Skeletal muscle satellite cell (primary cell): ENCODE measurements around the gene CRACDL.
A peak's percentile ranks its signal among the peaks of the same experiment; 100 is the strongest.

Experiments used
- H3K27me3 ChIP-seq: 2 replicates; pipeline ENCODE4 v1.7.0; 2013; ENCODE audit warnings: low read length; ENCODE audit not compliant: control insufficient read depth, insufficient read depth
- H3K36me3 ChIP-seq: 2 replicates; pipeline ENCODE4 v1.7.0; 2013; ENCODE audit warnings: mild to moderate bottlenecking, control low read depth, low read length; ENCODE audit not compliant: insufficient read depth
- H3K4me1 ChIP-seq: 2 replicates; pipeline ENCODE4 v1.7.0; 2013; ENCODE audit warnings: low read length; ENCODE audit not compliant: control insufficient read depth, insufficient read depth
- H3K4me2 ChIP-seq: 2 replicates; pipeline ENCODE4 v1.7.0; 2013; ENCODE audit warnings: mild to moderate bottlenecking, low read length
- H3K4me3 ChIP-seq: 2 replicates; pipeline ENCODE4 v1.7.0; 2013; ENCODE audit warnings: low read length
- H3K9ac ChIP-seq: 2 replicates; pipeline ENCODE4 v1.7.0; 2013; ENCODE audit warnings: mild to moderate bottlenecking, low read depth, low read length, moderate library complexity
- H3K9me3 ChIP-seq: replicated peaks from 2 replicates; pipeline ENCODE4 v1.7.0; 2013; ENCODE audit warnings: mild to moderate bottlenecking, control low read depth, low read length

The CRACDL gene

GRCh38 chr2:98809878-98810587 lies 126.0 kb downstream of the CRACDL start:
- Histone ChIP-seq H3K9me3 (no peaks in the 10 kb centered on the region), H3K4me3 (no peak overlapping the region), H3K4me2 (no peak overlapping the region), H3K9ac (no peak overlapping the region), H3K4me1 (peaks cover 20% of the 10 kb centered on the region), H3K27me3 (peaks cover 10% of the 10 kb centered on the region), H3K36me3 (no peaks in the 10 kb centered on the region)

GRCh38 chr2:98809116-98809515 lies 126.9 kb downstream of the CRACDL start:
- H3K9me3 ChIP-seq = no peaks in the 10 kb centered on the region
- no peaks in the 10 kb centered on the region for H3K36me3 ChIP-seq
- peaks cover 14% of the 10 kb centered on the region for H3K27me3 ChIP-seq
- H3K4me1 ChIP-seq = peaks cover 20% of the 10 kb centered on the region
- H3K4me2 ChIP-seq = no peak overlapping the region
- H3K9ac ChIP-seq = no peak overlapping the region
- no peak overlapping the region for H3K4me3 ChIP-seq

GRCh38 chr2:98808546-98808945 lies 127.5 kb downstream of the CRACDL start:
- Histone ChIP-seq H3K4me1 (peaks cover 20% of the 10 kb centered on the region), H3K4me2 (no peak overlapping the region), H3K9ac (no peak overlapping the region), H3K27me3 (peaks cover 17% of the 10 kb centered on the region), H3K9me3 (no peaks in the 10 kb centered on the region), H3K4me3 (no peak overlapping the region), H3K36me3 (no peaks in the 10 kb centered on the region)

- Histone ChIP-seq H3K36me3 (no peaks in the 10 kb centered on the region), H3K4me3 (no peak overlapping the region)
These were observed 128.1 kb downstream of the CRACDL start for GRCh38 chr2:98807929-98808328.

GRCh38 chr2:98807221-98807620 lies 128.8 kb downstream of the CRACDL start:
- Histone ChIP-seq H3K9me3 (no peaks in the 10 kb centered on the region), H3K4me2 (no peak overlapping the region), H3K9ac (no peak overlapping the region), H3K36me3 (no peaks in the 10 kb centered on the region), H3K27me3 (peaks cover 17% of the 10 kb centered on the region), H3K4me3 (no peak overlapping the region), H3K4me1 (peaks cover 20% of the 10 kb centered on the region)

More at GRCh38 chr2:98807929-98808328, 128.1 kb downstream of the CRACDL start:
- Histone ChIP-seq H3K27me3 (peaks cover 17% of the 10 kb centered on the region), H3K9me3 (no peaks in the 10 kb centered on the region), H3K9ac (no peak overlapping the region), H3K4me2 (no peak overlapping the region), H3K4me1 (peaks cover 20% of the 10 kb centered on the region)

- no peaks in the 10 kb centered on the region for H3K9me3 ChIP-seq
- H3K27me3 ChIP-seq = peaks cover 15% of the 10 kb centered on the region
- no peak overlapping the region for H3K4me3 ChIP-seq
- H3K9ac ChIP-seq = no peak overlapping the region
- H3K4me2 ChIP-seq = peak overlapping the region; percentile 53
- no peaks in the 10 kb centered on the region for H3K36me3 ChIP-seq
- peaks cover 20% of the 10 kb centered on the region for H3K4me1 ChIP-seq
These were observed 129.8 kb downstream of the CRACDL start for GRCh38 chr2:98806236-98806697.

GRCh38 chr2:98805412-98806171 lies 130.4 kb downstream of the CRACDL start:
- H3K4me3 ChIP-seq = no peak overlapping the region
- H3K9ac ChIP-seq = no peak overlapping the region
- H3K36me3 ChIP-seq = no peaks in the 10 kb centered on the region
- no peaks in the 10 kb centered on the region for H3K9me3 ChIP-seq
- H3K4me2 ChIP-seq = peak overlapping the region; percentile 53
- H3K4me1 ChIP-seq = peaks cover 20% of the 10 kb centered on the region
- peaks cover 20% of the 10 kb centered on the region for H3K27me3 ChIP-seq

- H3K4me3 ChIP-seq = no peak overlapping the region
- peaks cover 21% of the 10 kb centered on the region for H3K27me3 ChIP-seq
- no peak overlapping the region for H3K9ac ChIP-seq
- H3K4me1 ChIP-seq = peaks cover 20% of the 10 kb centered on the region
- no peaks in the 10 kb centered on the region for H3K9me3 ChIP-seq
- H3K36me3 ChIP-seq = no peaks in the 10 kb centered on the region
- no peak overlapping the region for H3K4me2 ChIP-seq
These were observed 131.3 kb downstream of the CRACDL start for GRCh38 chr2:98804736-98805135.

- peaks cover 25% of the 10 kb centered on the region for H3K27me3 ChIP-seq
- H3K9me3 ChIP-seq = no peaks in the 10 kb centered on the region
- no peak overlapping the region for H3K4me2 ChIP-seq
- no peak overlapping the region for H3K4me3 ChIP-seq
- H3K9ac ChIP-seq = no peak overlapping the region
- peaks cover 20% of the 10 kb centered on the region for H3K4me1 ChIP-seq
- H3K36me3 ChIP-seq = no peaks in the 10 kb centered on the region
These were observed 131.8 kb downstream of the CRACDL start for GRCh38 chr2:98804265-98804650.

GRCh38 chr2:98803405-98804264 lies 132.4 kb downstream of the CRACDL start:
- Histone ChIP-seq H3K4me3 (no peak overlapping the region), H3K9me3 (no peaks in the 10 kb centered on the region), H3K27me3 (peaks cover 26% of the 10 kb centered on the region), H3K36me3 (no peaks in the 10 kb centered on the region), H3K4me2 (no peak overlapping the region), H3K4me1 (peaks cover 20% of the 10 kb centered on the region), H3K9ac (no peak overlapping the region)

- H3K4me2 ChIP-seq = no peak overlapping the region
- no peaks in the 10 kb centered on the region for H3K36me3 ChIP-seq
- peaks cover 20% of the 10 kb centered on the region for H3K4me1 ChIP-seq
- H3K27me3 ChIP-seq = peaks cover 29% of the 10 kb centered on the region
- no peaks in the 10 kb centered on the region for H3K9me3 ChIP-seq
- no peak overlapping the region for H3K9ac ChIP-seq
- no peak overlapping the region for H3K4me3 ChIP-seq
These were observed 133.7 kb downstream of the CRACDL start for GRCh38 chr2:98802344-98802743.
